Measurements from ENCODE around the gene CYB5B. TPM values are rescaled to one million over a fixed set of nuclear protein-coding genes. Genes with fewer than 3 reads are reported as not detected.
"Not testable (repeated sequence)": the region's sequence is repeated elsewhere in the genome, so short reads cannot be mapped to it uniquely, and the experiment has no call there.

The CYB5B gene
- total and polyA plus RNA-seq, 2 donors (not counting 1 experiment from before 2014, with no cell fraction given): 87.4 to 220 TPM

GRCh38 chr16:69424935-69425784 is 741 bp downstream of the CYB5B start:
- H4K20me1 ChIP-seq (ENCODE audit: control insufficient read depth, extremely low read depth, insufficient read depth, low read length): no peaks in the 10 kb centered on the region
- H3K36me3 ChIP-seq (ENCODE audit: control insufficient read depth, insufficient read depth, low read length): peaks cover 7% of the 10 kb centered on the region
- peak overlapping the region; percentile 97 for H2AFZ ChIP-seq (ENCODE audit: low read length)
- H3K79me2 ChIP-seq (ENCODE audit: control insufficient read depth, insufficient read depth, low read length): peaks cover 48% of the 10 kb centered on the region
- TF ChIP-seq EZH2 (IDR thresholded peaks at IDR 0.05; ENCODE audit: low read length, missing control alignments) (no peak), CTCF (conservative IDR thresholded peaks at IDR 0.05 in 1 of 2, IDR thresholded peaks at IDR 0.05 in 1 of 2; ENCODE audit: low read depth in 1 of 2, low read length in 2 of 2) (no peak)
- peak overlapping the region; percentile 72 for H3K9ac ChIP-seq (ENCODE audit: insufficient read depth, low read length)
- no peaks in the 10 kb centered on the region for H3K27me3 ChIP-seq (ENCODE audit: control insufficient read depth, insufficient read depth, low read length)
- H3K4me2 ChIP-seq (ENCODE audit: extremely low read depth, insufficient read depth, low read length): peak overlapping the region; percentile 55
- H3K27ac ChIP-seq (ENCODE audit: insufficient read depth, low read length): peak overlapping the region; percentile 88
- no peaks in the 10 kb centered on the region for H3K9me3 ChIP-seq (ENCODE audit: control insufficient read depth, insufficient read depth, low read depth, low read length)
- no peak for DNase-seq (ENCODE audit: low read depth in 2 of 2)
- H3K4me1 ChIP-seq (ENCODE audit: control insufficient read depth, extremely low read depth, insufficient read depth, low read length): no peaks in the 10 kb centered on the region
- H3K4me3 ChIP-seq (replicated peaks in 1 of 4; ENCODE audit: control extremely low read depth in 1 of 4, insufficient read depth in 1 of 4, low read depth in 3 of 4, low read length in 4 of 4): peak overlapping the region; percentile 61 to 97 (median 85)

- no peaks in the 10 kb centered on the region for H3K27me3 ChIP-seq (ENCODE audit: control insufficient read depth, insufficient read depth, low read length)
- no peak overlapping the region for H3K27ac ChIP-seq (ENCODE audit: insufficient read depth, low read length)
- no peak for TF ChIP-seq EZH2 (IDR thresholded peaks at IDR 0.05; ENCODE audit: low read length, missing control alignments)
- TF ChIP-seq CTCF (conservative IDR thresholded peaks at IDR 0.05 in 1 of 2, IDR thresholded peaks at IDR 0.05 in 1 of 2; ENCODE audit: low read depth in 1 of 2, low read length in 2 of 2): no peak
- H4K20me1 ChIP-seq (ENCODE audit: control insufficient read depth, extremely low read depth, insufficient read depth, low read length): no peaks in the 10 kb centered on the region
- no peaks in the 10 kb centered on the region for H3K9me3 ChIP-seq (ENCODE audit: control insufficient read depth, insufficient read depth, low read depth, low read length)
- H3K9ac ChIP-seq (ENCODE audit: insufficient read depth, low read length): no peak overlapping the region
- H3K4me2 ChIP-seq (ENCODE audit: extremely low read depth, insufficient read depth, low read length): no peak overlapping the region
- H3K36me3 ChIP-seq (ENCODE audit: control insufficient read depth, insufficient read depth, low read length): peaks cover 11% of the 10 kb centered on the region
- no peak for DNase-seq (ENCODE audit: low read depth in 2 of 2)
- peaks cover 60% of the 10 kb centered on the region for H3K79me2 ChIP-seq (ENCODE audit: control insufficient read depth, insufficient read depth, low read length)
- H3K4me1 ChIP-seq (ENCODE audit: control insufficient read depth, extremely low read depth, insufficient read depth, low read length): no peaks in the 10 kb centered on the region
- no peak overlapping the region for H3K4me3 ChIP-seq (replicated peaks in 1 of 4; ENCODE audit: control extremely low read depth in 1 of 4, insufficient read depth in 1 of 4, low read depth in 3 of 4, low read length in 4 of 4)
- H2AFZ ChIP-seq (ENCODE audit: low read length): no peak overlapping the region
Measured at GRCh38 chr16:69428652-69429051, 4.2 kb downstream of the CYB5B start.

GRCh38 chr16:69429058-69429640 is 4.7 kb downstream of the CYB5B start:
- H3K9me3 ChIP-seq (ENCODE audit: control insufficient read depth, insufficient read depth, low read depth, low read length); H3K4me2 ChIP-seq (ENCODE audit: extremely low read depth, insufficient read depth, low read length); H2AFZ ChIP-seq (ENCODE audit: low read length); H4K20me1 ChIP-seq (ENCODE audit: control insufficient read depth, extremely low read depth, insufficient read depth, low read length); H3K4me3 ChIP-seq (replicated peaks in 1 of 4; ENCODE audit: control extremely low read depth in 1 of 4, insufficient read depth in 1 of 4, low read depth in 3 of 4, low read length in 4 of 4); H3K9ac ChIP-seq (ENCODE audit: insufficient read depth, low read length); DNase-seq (ENCODE audit: low read depth in 2 of 2); H3K4me1 ChIP-seq (ENCODE audit: control insufficient read depth, extremely low read depth, insufficient read depth, low read length); H3K27me3 ChIP-seq (ENCODE audit: control insufficient read depth, insufficient read depth, low read length); H3K27ac ChIP-seq (ENCODE audit: insufficient read depth, low read length): not testable (repeated sequence)
- peaks cover 61% of the 10 kb centered on the region for H3K79me2 ChIP-seq (ENCODE audit: control insufficient read depth, insufficient read depth, low read length)
- peaks cover 11% of the 10 kb centered on the region for H3K36me3 ChIP-seq (ENCODE audit: control insufficient read depth, insufficient read depth, low read length)

Measured in fibroblast of lung (primary cell).